IMR-90 (cell line): ENCODE measurements around the gene DEPDC5. TPM values are rescaled to one million over a fixed set of nuclear protein-coding genes. Genes with fewer than 3 reads are reported as not detected.

ENCODE experiments used
- ATAC-seq: fragments of 200-7000 bp; cut with Tn5 transposase; 2 replicates; pipeline ENCODE4 v1.9.1; 2020; ENCODE audit warnings: low read depth, mild to moderate bottlenecking, moderate library complexity
- BruUV-seq: library from RNA; stranded (reverse); fragments of 400-500 nt; replicated peaks from 2 replicates; lab custom pipeline; 2021; lab: Mats Ljungman, UMichigan
- CTCF ChIA-PET: fragments of 300-600 bp; formaldehyde crosslinking; extraction: SDS; loops from one replicate; lab custom pipeline; 2021; ENCODE audit warnings: antibody characterized with exemption; lab: Yijun Ruan, JAX
- POLR2A ChIA-PET: fragments of 300-600 bp; sonication (Branson Sonifier 250); formaldehyde crosslinking; loops from one replicate; lab custom pipeline; 2022; ENCODE audit warnings: antibody characterized with exemption; ENCODE audit not compliant: unreplicated experiment; lab: Charles Lee
- DNase-seq: peaks from one replicate; pipeline ENCODE4 v3.0.0; 2013
- H2AFZ ChIP-seq: replicated peaks from 2 replicates; pipeline ENCODE3; 2013; ENCODE audit warnings: low read length, mild to moderate bottlenecking; ENCODE audit not compliant: poor library complexity
- H2AK5ac ChIP-seq: 2 replicates; pipeline ENCODE4 v1.6.1; 2013; ENCODE audit warnings: low read depth, low read length, inconsistent platforms
- H2AK9ac ChIP-seq: replicated peaks from 2 replicates; pipeline ENCODE3; 2013; ENCODE audit warnings: mild to moderate bottlenecking, low read depth, low read length, moderate library complexity; ENCODE audit not compliant: poor library complexity
- H2BK120ac ChIP-seq: 2 replicates; pipeline ENCODE4 v1.6.1; 2013; ENCODE audit warnings: low read depth, low read length, inconsistent platforms
- H2BK15ac ChIP-seq: 3 replicates; pipeline ENCODE4 v1.6.1; 2013; ENCODE audit warnings: low read depth, low read length, inconsistent platforms
- H2BK20ac ChIP-seq: 2 replicates; pipeline ENCODE4 v1.6.1; 2013; ENCODE audit warnings: low read depth, mild to moderate bottlenecking, inconsistent platforms, low read length, moderate library complexity
- H2BK5ac ChIP-seq: 2 replicates; pipeline ENCODE4 v1.6.1; 2013; ENCODE audit warnings: mild to moderate bottlenecking, low read depth, low read length, inconsistent platforms; ENCODE audit not compliant: poor library complexity, severe bottlenecking
- H3K14ac ChIP-seq: replicated peaks from 2 replicates; pipeline ENCODE4 v1.6.1; 2013; ENCODE audit warnings: low read depth, low read length, inconsistent platforms
- H3K18ac ChIP-seq: 2 replicates; pipeline ENCODE4 v1.6.1; 2013; ENCODE audit warnings: low read depth, low read length, control low read depth
- H3K23ac ChIP-seq: 2 replicates; pipeline ENCODE4 v1.6.1; 2013; ENCODE audit warnings: low read depth, low read length, inconsistent platforms
- H3K27ac ChIP-seq: 2 replicates; pipeline ENCODE4 v1.5.1; 2013; ENCODE audit warnings: mild to moderate bottlenecking, control low read depth, low read length; ENCODE audit not compliant: insufficient read depth
- H3K27me3 ChIP-seq: 2 replicates; pipeline ENCODE4 v1.6.1; 2013; ENCODE audit warnings: low read length; ENCODE audit not compliant: control insufficient read depth, insufficient read depth
- H3K36me3 ChIP-seq: 2 replicates; pipeline ENCODE4 v1.6.1; 2013; ENCODE audit warnings: low read length, mixed read lengths; ENCODE audit not compliant: control insufficient read depth, insufficient read depth
- H3K4ac ChIP-seq: 2 replicates; pipeline ENCODE4 v1.6.1; 2013; ENCODE audit warnings: low read depth, low read length, inconsistent platforms
- H3K4me1 ChIP-seq: 2 replicates; pipeline ENCODE4 v1.6.1; 2013; ENCODE audit warnings: low read length, mixed read lengths; ENCODE audit not compliant: control insufficient read depth, insufficient read depth
- H3K4me2 ChIP-seq: 2 replicates; pipeline ENCODE4 v1.6.1; 2013; ENCODE audit warnings: low read depth, mild to moderate bottlenecking, control low read depth, low read length, moderate library complexity
- H3K4me3 ChIP-seq: 2 replicates; pipeline ENCODE4 v1.5.1; 2013; ENCODE audit warnings: low read depth, mild to moderate bottlenecking, control low read depth, low read length, moderate library complexity; ENCODE audit not compliant: insufficient read depth
- H3K56ac ChIP-seq: 2 replicates; pipeline ENCODE4 v1.6.1; 2013; ENCODE audit warnings: low read length, inconsistent platforms; ENCODE audit not compliant: insufficient read depth; ENCODE audit errors: extremely low read depth
- H3K79me1 ChIP-seq, 2 experiments: 2 replicates each; pipeline ENCODE4 v1.6.1; 2013; ENCODE audit warnings: low read length in 2 of 2, inconsistent platforms in 1 of 2, low read depth in 1 of 2
- H3K9ac ChIP-seq: 2 replicates; pipeline ENCODE4 v1.6.1; 2013; ENCODE audit warnings: low read depth, low read length, control low read depth
- H3K9me1 ChIP-seq: 2 replicates; pipeline ENCODE4 v1.6.1; 2013; ENCODE audit warnings: low read length, inconsistent platforms; ENCODE audit not compliant: insufficient read depth
- H3K9me3 ChIP-seq: 2 replicates; pipeline ENCODE4 v1.6.1; 2013; ENCODE audit warnings: low read length; ENCODE audit not compliant: control insufficient read depth, insufficient read depth
- H4K20me1 ChIP-seq: 2 replicates; pipeline ENCODE4 v1.6.1; 2013; ENCODE audit warnings: low read length, inconsistent platforms; ENCODE audit not compliant: insufficient read depth
- H4K5ac ChIP-seq: 2 replicates; pipeline ENCODE4 v1.6.1; 2013; ENCODE audit warnings: mild to moderate bottlenecking, low read depth, low read length, control low read depth
- H4K8ac ChIP-seq, 2 experiments: 2 replicates each; pipeline ENCODE4 v1.6.1; 2013; ENCODE audit warnings: low read depth in 2 of 2, low read length in 2 of 2, control low read depth in 1 of 2, inconsistent platforms in 1 of 2
- H4K91ac ChIP-seq: 2 replicates; pipeline ENCODE4 v1.6.1; 2013; ENCODE audit warnings: low read depth, low read length, inconsistent platforms; ENCODE audit not compliant: insufficient read depth
- CEBPB ChIP-seq: IDR thresholded peaks from 2 replicates; pipeline ENCODE4 v1.6.1; 2012; ENCODE audit warnings: low read depth, low read length, improper control_type of control experiment
- MAFK ChIP-seq: IDR thresholded peaks from 2 replicates; pipeline ENCODE4 v1.6.1; 2012; ENCODE audit warnings: low read depth, low read length, improper control_type of control experiment
- MXI1 ChIP-seq: IDR thresholded peaks from 2 replicates; pipeline ENCODE4 v1.6.1; 2012; ENCODE audit warnings: low read depth, mild to moderate bottlenecking, low read length, moderate library complexity, borderline replicate concordance
- RAD21 ChIP-seq: IDR thresholded peaks from 2 replicates; pipeline ENCODE4 v1.6.1; 2012; ENCODE audit warnings: low read length, improper control_type of control experiment
- RCOR1 ChIP-seq: IDR thresholded peaks from 2 replicates; pipeline ENCODE4 v1.6.1; 2012; ENCODE audit warnings: mild to moderate bottlenecking, low read length, improper control_type of control experiment; ENCODE audit not compliant: insufficient replicate concordance
- RFX5 ChIP-seq: IDR thresholded peaks from 2 replicates; pipeline ENCODE4 v1.8.0; 2012; ENCODE audit warnings: low read depth, mild to moderate bottlenecking, low read length, moderate library complexity
- SMC3 ChIP-seq: fragments of 150-350 bp; IDR thresholded peaks from 2 replicates; pipeline ENCODE4 v1.6.1; 2016; ENCODE audit warnings: low read depth, mild to moderate bottlenecking, antibody characterized with exemption, low read length, moderate library complexity
- USF2 ChIP-seq: fragments of 150-350 bp; IDR thresholded peaks from 2 replicates; pipeline ENCODE4 v1.6.1; 2017; ENCODE audit warnings: mild to moderate bottlenecking, antibody characterized with exemption, low read length, low read depth
- WGBS, 2 experiments: methylation state at CpG; one replicate each; pipeline versions ENCODE4 v1.1.5 to v1.1.7; 2013; ENCODE audit warnings: missing lambda C conversion rate in 2 of 2; ENCODE audit not compliant: insufficient read length in 1 of 2; ENCODE audit errors: extremely low coverage in 2 of 2; 5-methylcytosine and 5-hydroxymethylcytosine counted together
- dilution Hi-C: fragments of 300-500 bp; cut with HindIII; formaldehyde crosslinking; loops from one replicate; pipeline ENCODE4 v1.14.3; 2018; ENCODE audit warnings: low sequenced_read_pairs; ENCODE audit not compliant: unreplicated experiment
- in situ Hi-C: fragments of 300-500 bp; cut with MboI; formaldehyde crosslinking; loops from 3 replicates; pipeline ENCODE4 v1.14.3; 2019; ENCODE audit warnings: low sequenced_read_pairs, inconsistent platforms, mixed read lengths
- intact Hi-C: fragments of 100-400 bp; cut with micrococcal nuclease; formaldehyde crosslinking; loops from 2 replicates; pipeline ENCODE4 v1.10.0; 2022
- polyA plus RNA-seq, 3 experiments: library from polyadenylated mRNA; depleted of rRNA; stranded (reverse); fragments of >200 nt; gene quantifications; 2 replicates each; pipeline ENCODE4 v1.2.3, GENCODE V29; 2012; ENCODE audit warnings: low replicate concordance in 1 of 3
- total RNA-seq: library from RNA; depleted of rRNA; stranded (reverse); fragments of >200 nt; gene quantifications from 2 replicates; pipeline ENCODE4 v1.2.3, GENCODE V29; 2012

The DEPDC5 gene
- total and polyA plus RNA-seq, 2 of the 4 experiments (the other 2 are of a cell fraction) = 6.6 to 12.9 TPM

- DNase-seq (no peak), ATAC-seq (no peak; the same call in 1 of the 2 replicates)
- in situ Hi-C loops (no loop called here), dilution Hi-C loops (no loop called here), intact Hi-C loops (no loop called here)
- no peak overlapping the region for H2BK15ac ChIP-seq
- no peak overlapping the region for H3K4ac ChIP-seq
- no peak overlapping the region for H2AK9ac ChIP-seq
- H2BK20ac ChIP-seq = no peak overlapping the region
- no peak overlapping the region for H4K91ac ChIP-seq
- CTCF ChIA-PET = no interaction called here
- H3K27me3 ChIP-seq = no peaks in the 10 kb centered on the region
- no TSS peak for BruUV-seq
- H4K8ac ChIP-seq = no peak overlapping the region
- no peak overlapping the region for H3K56ac ChIP-seq
- H4K20me1 ChIP-seq = no peaks in the 10 kb centered on the region
- no peaks in the 10 kb centered on the region for H3K79me1 ChIP-seq
- POLR2A ChIA-PET = no interaction called here
- no peak overlapping the region for H2BK5ac ChIP-seq
- H3K4me2 ChIP-seq = no peak overlapping the region
- H3K4me1 ChIP-seq = no peaks in the 10 kb centered on the region
- TF ChIP-seq USF2 (no peak), MXI1 (no peak), SMC3 (no peak), RAD21 (no peak), CEBPB (no peak), RCOR1 (no peak), MAFK (no peak), RFX5 (no peak)
- H2AFZ ChIP-seq = no peak overlapping the region
- no peak overlapping the region for H3K27ac ChIP-seq
- no peak overlapping the region for H2AK5ac ChIP-seq
- no peak overlapping the region for H3K9ac ChIP-seq
- H3K23ac ChIP-seq = no peak overlapping the region
- H3K4me3 ChIP-seq = no peak overlapping the region
- WGBS, 2 experiments = no CpG with 5 or more reads among the region's 3 CpGs
- no peak overlapping the region for H3K18ac ChIP-seq
- 0 out of 2 replicates have a peak, but pooled peaks cover 3% of the 10 kb centered on the region for H3K9me1 ChIP-seq
- peaks cover 13% of the 10 kb centered on the region for H3K36me3 ChIP-seq
- H3K9me3 ChIP-seq = no peaks in the 10 kb centered on the region
- no peak overlapping the region for H2BK120ac ChIP-seq
- no peak overlapping the region for H4K5ac ChIP-seq
- H3K14ac ChIP-seq = no peak overlapping the region
These were observed 150.8 kb downstream of the DEPDC5 start for GRCh38 chr22:31904651-31905050.
